HG03103 (cell line): ENCODE results near the gene PEPD.

Experiments used
- ATAC-seq: cut with Tn5 transposase; IDR thresholded peaks from one replicate; pipeline ENCODE4 v1.9.1; 2021; ENCODE audit warnings: low read depth; ENCODE audit not compliant: unreplicated experiment

PEPD gene

GRCh38 chr19:33400856-33401682 lies 120.5 kb downstream of the PEPD start:
- no peak for ATAC-seq

DNA sequence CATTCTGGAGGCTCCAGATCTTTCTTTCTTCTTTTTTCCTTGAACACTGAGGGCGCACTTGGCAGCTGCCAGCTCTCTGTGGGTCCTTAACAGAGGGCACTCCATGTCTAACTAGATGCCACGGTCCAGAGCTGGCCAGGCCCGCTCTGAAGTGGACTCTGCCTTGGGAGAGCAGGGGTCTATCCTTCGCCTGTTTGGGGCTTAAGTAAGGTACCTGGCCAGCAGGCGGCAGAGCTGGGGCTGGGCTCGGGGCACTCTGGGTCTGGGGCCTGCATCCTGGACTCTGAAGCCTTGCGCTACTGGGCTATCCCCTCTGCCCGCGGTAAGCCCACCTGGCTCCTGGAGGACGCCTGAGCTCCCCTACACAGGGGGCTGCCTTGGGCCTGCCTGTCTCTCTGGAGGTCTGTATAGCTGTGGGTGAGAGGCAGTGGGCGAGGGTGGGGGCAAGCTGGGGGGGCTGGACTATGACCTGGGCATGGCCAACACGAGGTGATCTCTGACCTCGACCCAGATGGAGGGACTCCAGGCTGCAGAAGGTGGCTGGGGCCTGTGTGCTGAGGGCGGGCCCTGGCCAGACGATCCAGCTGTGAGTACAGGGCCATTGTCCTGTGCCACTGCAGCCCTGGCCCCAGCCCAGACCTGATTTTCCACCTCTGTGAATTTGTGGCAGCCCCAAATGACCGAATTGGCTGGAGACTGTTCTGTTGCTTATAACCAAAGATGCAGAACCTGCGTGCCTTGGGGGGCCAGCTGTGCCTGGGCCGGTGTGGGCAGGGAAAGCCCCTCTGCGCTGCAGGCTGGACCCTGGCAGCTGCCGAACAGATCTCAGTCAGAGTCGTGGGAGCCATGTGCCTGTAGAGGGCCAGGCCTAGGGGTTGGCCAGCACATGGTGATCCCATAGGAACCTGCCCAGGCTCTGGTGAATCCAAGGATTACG lies 121.6 kb downstream of the PEPD start:
- no peak for ATAC-seq

DNA sequence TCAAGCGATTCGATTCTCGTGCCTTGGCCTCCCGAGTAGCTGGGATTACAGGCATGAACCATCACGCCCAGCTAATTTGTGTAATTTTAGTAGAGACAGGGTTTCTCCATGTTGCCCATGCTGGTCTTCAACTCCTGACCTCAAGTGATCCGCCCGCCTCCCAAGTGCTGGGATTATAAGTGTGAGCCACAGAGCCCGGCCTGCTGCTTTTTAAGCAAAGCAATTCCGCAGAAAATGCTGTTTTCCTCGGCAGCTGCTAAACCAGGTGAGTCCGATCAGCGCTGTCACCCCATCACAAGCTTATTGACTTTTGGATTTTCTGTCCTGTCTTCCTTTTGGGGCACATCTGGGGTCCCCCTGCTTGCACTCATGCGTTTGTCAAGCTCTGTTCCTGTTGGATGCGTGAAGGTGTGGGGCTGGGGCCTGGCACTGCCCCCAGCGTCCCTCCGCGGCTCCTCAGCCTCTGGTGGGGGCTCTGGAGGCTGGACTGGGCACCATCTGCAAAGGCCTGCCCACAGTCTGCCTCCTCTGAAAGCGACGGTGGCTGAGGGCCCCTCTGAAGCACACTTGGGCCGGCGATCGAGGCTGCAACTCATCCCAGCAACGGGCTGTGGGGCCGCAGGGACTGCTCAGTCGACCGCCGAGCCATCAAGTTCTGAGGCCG lies 122.4 kb downstream of the PEPD start:
- no peak for ATAC-seq

DNA sequence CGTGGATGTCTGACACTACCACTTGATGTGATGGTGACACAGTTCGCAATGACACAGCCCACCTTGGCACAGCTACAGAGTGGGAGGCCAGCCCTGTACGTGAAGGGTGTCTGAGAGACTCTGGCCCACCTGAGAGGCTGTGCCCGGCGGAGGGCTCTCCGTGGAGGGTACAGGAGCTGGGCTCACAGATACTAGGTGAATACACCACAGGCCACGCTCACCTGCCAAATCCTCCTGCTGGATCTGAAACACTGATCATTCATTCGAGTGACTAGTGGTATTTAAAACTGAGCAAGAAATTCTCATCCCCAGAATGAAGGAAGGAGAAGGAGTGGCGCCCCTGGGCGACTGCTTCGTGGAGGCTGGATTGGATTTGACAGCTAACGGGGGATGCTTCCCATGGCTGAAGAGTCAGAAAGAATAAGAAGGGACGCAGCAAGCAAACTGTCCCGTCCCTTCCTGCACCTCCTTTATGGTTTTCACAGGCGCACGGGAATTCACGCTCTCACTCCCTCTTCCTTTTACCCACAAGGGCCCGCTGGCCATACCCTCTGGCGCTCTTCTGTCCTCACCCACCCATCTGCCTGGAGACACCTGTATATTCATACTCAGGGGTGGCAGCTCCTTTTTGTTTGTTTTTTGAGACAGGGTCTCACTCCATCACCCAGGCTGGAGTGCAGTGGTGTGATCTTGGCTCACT lies 123.1 kb downstream of the PEPD start:
- ATAC-seq = no peak

DNA sequence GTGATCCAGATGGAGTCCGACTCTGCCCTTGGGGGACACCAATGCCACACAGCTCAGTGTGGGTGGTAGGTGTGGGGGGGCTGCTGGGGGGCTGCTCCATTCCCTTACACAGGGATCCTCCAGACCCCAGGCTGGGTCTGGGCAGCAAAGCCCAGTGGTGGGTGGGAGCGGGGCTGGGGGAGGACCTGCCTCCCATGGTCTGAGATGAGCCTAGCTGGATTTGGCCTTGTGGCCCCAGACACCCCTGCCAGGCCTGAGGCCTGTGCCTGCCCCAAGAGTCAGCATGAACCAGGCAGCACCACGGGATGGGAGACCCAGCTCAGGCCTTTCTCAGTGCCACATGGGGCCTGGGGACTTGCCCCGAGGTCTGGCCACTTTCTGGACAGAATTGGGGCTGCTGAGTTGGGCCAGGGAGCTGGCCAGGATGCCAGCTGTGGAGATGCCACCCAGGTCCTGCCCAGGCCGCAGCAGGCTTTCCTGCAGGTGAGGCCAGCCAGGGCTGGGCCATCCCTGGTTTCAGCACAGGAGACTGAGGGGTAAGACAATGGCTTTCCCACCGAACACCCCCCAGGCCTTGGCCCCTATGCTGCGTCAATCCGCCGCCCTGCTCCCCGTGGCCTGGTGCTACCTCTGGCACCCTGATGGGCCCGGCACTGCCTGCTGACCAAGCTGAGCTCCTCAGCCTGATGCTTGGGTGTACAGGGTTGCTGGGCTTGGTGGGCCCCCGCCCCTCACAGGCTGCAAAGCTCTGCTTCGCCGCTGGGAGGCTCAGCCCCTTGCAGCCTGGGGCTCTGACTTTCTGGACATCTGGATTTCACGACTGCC lies 123.8 kb downstream of the PEPD start:
- no peak for ATAC-seq

GRCh38 chr19:33396701-33397535 lies 124.7 kb downstream of the PEPD start:
- ATAC-seq = no peak

- ATAC-seq = no peak
These were observed 125.7 kb downstream of the PEPD start for GRCh38 chr19:33395561-33396550.

DNA sequence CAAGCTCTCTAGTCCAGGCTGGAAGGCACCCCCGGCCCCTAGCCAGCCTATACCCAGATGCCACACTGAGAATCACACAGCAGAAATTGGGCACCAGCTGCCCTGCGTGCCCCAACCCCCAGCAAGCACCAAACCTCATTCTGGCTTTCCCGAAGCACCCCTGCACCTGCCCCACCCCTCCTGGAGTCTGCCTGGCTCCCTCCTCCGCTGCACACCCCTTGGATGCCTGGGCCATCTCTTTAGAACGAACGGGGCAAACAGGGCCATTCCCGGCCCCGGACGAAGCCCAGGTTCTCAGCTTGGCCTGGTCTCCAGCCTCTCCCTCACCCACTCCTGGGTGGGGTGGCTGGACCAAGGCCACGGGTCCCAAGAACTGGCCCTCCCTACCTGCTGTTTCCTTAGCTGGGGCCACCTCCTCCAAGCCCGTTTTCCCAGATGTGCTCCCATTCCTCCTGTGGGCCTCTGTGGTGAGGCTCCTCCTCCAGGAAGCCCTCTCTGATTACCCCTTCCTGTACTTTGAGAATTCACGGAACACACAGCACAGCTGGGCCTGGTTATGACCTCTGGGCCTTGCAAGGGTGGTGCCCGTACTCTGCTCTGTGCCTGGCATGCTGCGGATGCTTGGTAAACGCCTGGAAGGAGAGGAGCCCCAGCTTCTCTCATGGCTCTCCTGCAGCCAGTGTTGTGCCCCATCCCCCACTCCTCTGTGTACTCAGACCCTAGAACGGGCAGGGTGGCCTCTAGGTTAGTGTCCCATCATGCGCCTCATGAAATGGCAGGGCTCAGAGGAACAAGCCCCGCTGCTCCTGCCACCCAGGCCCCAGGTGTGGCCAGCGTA lies 126.6 kb downstream of the PEPD start:
- no peak for ATAC-seq

DNA sequence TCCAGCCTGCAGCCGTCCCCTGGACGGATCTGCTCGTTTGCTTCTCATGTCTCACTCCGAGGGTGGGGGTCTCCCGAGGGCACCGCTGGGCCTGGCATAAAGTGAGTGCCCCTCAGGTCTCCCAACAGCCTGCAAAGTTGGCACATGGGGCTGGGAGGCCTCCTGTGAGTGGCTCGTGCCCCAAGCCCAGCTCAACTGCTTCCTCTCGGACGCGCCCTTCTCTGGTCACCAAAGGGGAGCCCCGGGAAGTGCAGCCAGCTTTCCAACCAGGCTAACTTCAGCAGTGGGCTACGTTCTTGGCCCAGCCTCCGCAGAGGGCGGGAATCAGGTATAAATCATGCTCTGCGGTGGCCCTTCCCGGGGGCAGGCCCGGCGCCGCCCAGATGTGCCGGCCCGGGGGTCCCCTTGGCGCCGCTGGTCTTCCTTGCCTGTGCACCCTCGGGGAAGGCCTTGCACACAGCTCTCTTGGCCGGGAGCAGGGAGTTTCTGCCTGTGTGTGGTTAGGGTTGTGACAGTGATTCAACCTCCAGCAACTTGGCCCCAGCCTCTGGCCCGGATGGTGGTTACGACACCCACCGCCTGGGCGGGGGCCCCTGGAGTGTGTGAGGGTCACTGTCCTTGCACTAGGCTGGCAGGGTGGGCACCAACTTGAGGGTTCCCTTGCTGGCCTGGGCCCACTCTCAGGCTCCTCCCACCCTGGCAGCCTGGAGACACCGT lies 127.4 kb downstream of the PEPD start:
- ATAC-seq = no peak

DNA sequence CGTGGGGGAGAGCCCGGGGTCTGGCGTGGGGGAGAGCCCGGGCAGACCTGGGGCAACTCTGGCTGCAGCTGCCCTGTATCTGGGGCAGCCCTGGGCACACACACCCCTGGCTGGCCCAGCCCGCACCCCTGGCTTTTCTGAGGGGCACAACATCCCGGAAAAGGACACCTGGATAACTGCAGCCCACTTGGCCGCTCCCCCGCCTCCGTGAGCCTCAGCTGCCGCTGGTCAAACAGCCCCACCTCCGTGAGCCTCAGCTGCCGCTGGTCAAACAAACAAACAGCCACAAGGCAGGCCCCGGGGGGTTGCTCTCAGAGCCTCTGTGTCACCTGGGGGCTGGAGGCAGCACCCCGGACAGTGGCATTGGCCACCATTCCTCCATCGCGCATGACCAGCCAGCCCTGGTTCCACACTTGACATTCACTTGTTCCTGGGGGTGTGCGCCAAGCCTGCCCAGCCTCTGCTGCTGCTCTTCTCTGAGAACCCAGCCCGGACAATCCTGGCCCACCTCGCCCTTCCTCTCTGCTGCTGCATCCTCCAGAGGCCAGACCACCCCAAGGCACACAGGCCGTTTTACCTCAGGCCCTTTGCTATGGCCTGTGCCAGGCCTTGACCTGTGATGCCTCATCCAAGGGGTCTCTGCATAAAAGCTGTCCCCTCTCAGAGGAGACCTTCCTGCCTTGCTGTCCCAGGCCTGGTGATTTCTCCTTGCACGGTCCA lies 128.1 kb downstream of the PEPD start:
- no peak for ATAC-seq

DNA sequence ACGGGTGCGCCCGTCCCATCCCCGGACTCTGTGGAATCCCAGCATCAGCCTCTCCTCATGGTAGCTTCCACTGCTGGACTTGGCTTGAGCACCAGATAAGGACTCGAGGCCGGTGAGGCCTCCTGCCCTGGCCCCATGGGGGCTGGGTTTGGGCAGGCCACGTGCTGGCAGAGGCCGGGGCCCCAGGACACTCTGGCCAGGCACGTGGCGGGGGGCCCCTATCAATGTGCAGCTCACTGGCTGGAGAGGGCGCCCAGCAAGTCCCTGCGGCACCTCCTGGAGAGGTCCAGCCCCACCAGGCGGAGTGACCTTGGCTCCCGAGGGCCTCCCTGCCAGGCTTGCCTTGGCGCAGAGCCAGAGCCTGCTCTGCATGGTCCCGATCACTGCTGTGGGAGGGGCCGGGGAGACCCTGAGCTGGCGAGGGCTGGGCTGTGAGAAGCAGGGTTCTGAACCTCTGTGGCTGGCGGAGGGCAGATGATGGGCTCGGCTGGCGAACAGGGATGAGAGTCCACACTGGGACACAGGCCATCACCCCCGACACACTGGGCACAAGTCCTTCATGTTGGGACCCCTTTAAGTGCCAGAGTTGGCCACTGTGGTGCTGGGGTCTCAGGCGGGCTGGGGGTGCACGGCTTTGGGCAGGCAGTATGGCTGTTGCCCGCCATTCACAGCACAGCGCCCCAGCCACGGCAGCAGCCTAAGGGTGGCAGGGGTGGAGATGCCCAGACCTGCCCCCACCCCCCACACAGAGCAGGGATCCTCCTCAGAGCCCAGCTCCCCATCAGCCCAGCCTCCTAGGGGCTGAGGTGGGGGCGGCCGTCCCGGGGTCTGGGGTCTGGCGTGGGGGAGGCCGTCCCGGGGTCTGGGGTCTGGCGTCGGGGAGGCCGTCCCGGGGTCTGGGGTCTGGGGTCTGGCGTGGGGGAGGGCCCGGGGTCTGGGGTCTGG lies 129.0 kb downstream of the PEPD start:
- no peak for ATAC-seq

GRCh38 chr19:33391631-33392249 lies 129.9 kb downstream of the PEPD start:
- no peak for ATAC-seq

- ATAC-seq = no peak
These were observed 130.5 kb downstream of the PEPD start for GRCh38 chr19:33390908-33391630.
